Loucy (cell line): ENCODE results near the gene TK1.

Experiments used
- H2AFZ ChIP-seq: fragments of 200-600 bp; sonication (generic); 2 replicates; pipeline ENCODE4 v1.6.0; 2016; ENCODE audit warnings: antibody characterized with exemption, mild to moderate bottlenecking, low read length, moderate library complexity
- H3F3A ChIP-seq: fragments of 200-600 bp; 2 replicates; pipeline ENCODE4 v1.6.0; 2016; ENCODE audit warnings: antibody characterized with exemption, low read depth, mild to moderate bottlenecking
- H3K27me3 ChIP-seq: fragments of 200-600 bp; sonication (generic); 2 replicates; pipeline ENCODE4 v1.6.1; 2014; ENCODE audit warnings: low read length, mild to moderate bottlenecking; ENCODE audit not compliant: insufficient read depth, poor library complexity, severe bottlenecking
- H3K36me3 ChIP-seq: fragments of 200-600 bp; sonication (generic); 2 replicates; pipeline ENCODE4 v1.6.1; 2016; ENCODE audit warnings: low read length; ENCODE audit not compliant: insufficient read depth
- H3K4me1 ChIP-seq: fragments of 200-600 bp; sonication (generic); 2 replicates; pipeline ENCODE4 v1.5.1; 2014; ENCODE audit warnings: low read length, mild to moderate bottlenecking; ENCODE audit not compliant: insufficient read depth, poor library complexity, severe bottlenecking
- H3K4me2 ChIP-seq: fragments of 200-600 bp; sonication (generic); 2 replicates; pipeline ENCODE4 v1.6.0; 2014; ENCODE audit warnings: antibody characterized with exemption, low read length, low read depth, mild to moderate bottlenecking; ENCODE audit not compliant: poor library complexity, severe bottlenecking
- H3K4me3 ChIP-seq: fragments of 200-600 bp; sonication (generic); 2 replicates; pipeline ENCODE4 v1.5.1; 2014; ENCODE audit warnings: low read length, mild to moderate bottlenecking, mixed read lengths; ENCODE audit not compliant: poor library complexity, severe bottlenecking
- H3K79me2 ChIP-seq: fragments of 200-600 bp; sonication (generic); 2 replicates; pipeline ENCODE4 v1.6.1; 2014; ENCODE audit warnings: low read length; ENCODE audit not compliant: insufficient read depth
- H3K9ac ChIP-seq: fragments of 200-600 bp; sonication (generic); 2 replicates; pipeline ENCODE4 v1.6.0; 2014; ENCODE audit warnings: mild to moderate bottlenecking, low read depth, low read length, moderate library complexity; ENCODE audit not compliant: poor library complexity, severe bottlenecking
- H3K9me2 ChIP-seq: fragments of 200-600 bp; sonication (generic); replicated peaks from 2 replicates; pipeline ENCODE4 v1.6.1; 2016; ENCODE audit warnings: low read depth, low read length, mixed read lengths
- H3K9me3 ChIP-seq: fragments of 200-600 bp; sonication (generic); 2 replicates; pipeline ENCODE4 v1.6.1; 2014; ENCODE audit warnings: mild to moderate bottlenecking, antibody characterized with exemption, low read length, low read depth; ENCODE audit not compliant: insufficient read depth
- H4K20me1 ChIP-seq: fragments of 200-600 bp; sonication (generic); 2 replicates; pipeline ENCODE4 v1.6.0; 2014; ENCODE audit warnings: antibody characterized with exemption, low read length, mild to moderate bottlenecking; ENCODE audit not compliant: insufficient read depth, poor library complexity, severe bottlenecking
- CTCF ChIP-seq: fragments of 200-600 bp; sonication (generic); conservative IDR thresholded peaks from 2 replicates; pipeline ENCODE4 v1.5.1; 2014; ENCODE audit warnings: mild to moderate bottlenecking, antibody characterized with exemption, low read length
- EZH2phosphoT487 ChIP-seq: fragments of 200-600 bp; IDR thresholded peaks from 2 replicates; pipeline ENCODE4 v1.6.1; 2018; ENCODE audit warnings: antibody characterized with exemption, mild to moderate bottlenecking, moderate library complexity, borderline replicate concordance

The TK1 gene

GRCh38 chr17:78138204-78139060, 48.4 kb downstream of the TK1 start:
- Histone ChIP-seq H3K4me3 (no peak overlapping the region), H3K9me2 (no peaks in the 10 kb centered on the region), H3K27me3 (no peaks in the 10 kb centered on the region), H3K79me2 (peaks cover 29% of the 10 kb centered on the region; the same call in 1 of the 2 replicates), H3K36me3 (peaks cover 27% of the 10 kb centered on the region; the same call in 1 of the 2 replicates), H3K4me2 (no peak overlapping the region), H3K4me1 (peaks cover 8% of the 10 kb centered on the region), H3F3A (peaks cover 3% of the 10 kb centered on the region; the same call in 1 of the 2 replicates), H2AFZ (no peak overlapping the region), H3K9ac (no peak overlapping the region), H4K20me1 (peaks cover 55% of the 10 kb centered on the region), H3K9me3 (no peaks in the 10 kb centered on the region)
- no peak for TF ChIP-seq CTCF
- TF ChIP-seq EZH2phosphoT487 = no peak

- H3K79me2 ChIP-seq = peaks cover 37% of the 10 kb centered on the region
- no peaks in the 10 kb centered on the region for H3K9me2 ChIP-seq
- H2AFZ ChIP-seq = no peak overlapping the region
- no peak overlapping the region for H3K9ac ChIP-seq
- no peaks in the 10 kb centered on the region for H3K27me3 ChIP-seq
- TF ChIP-seq EZH2phosphoT487 (no peak), CTCF (peak; percentile 62)
- no peak overlapping the region for H3K4me3 ChIP-seq
- peaks cover 17% of the 10 kb centered on the region for H3K4me1 ChIP-seq
- peaks cover 3% of the 10 kb centered on the region; the same call in 1 of the 2 replicates for H3F3A ChIP-seq
- no peak overlapping the region for H3K4me2 ChIP-seq
- no peaks in the 10 kb centered on the region for H3K9me3 ChIP-seq
- H3K36me3 ChIP-seq = peaks cover 35% of the 10 kb centered on the region; the same call in 1 of the 2 replicates
- H4K20me1 ChIP-seq = peaks cover 63% of the 10 kb centered on the region
Observed at GRCh38 chr17:78137392-78138203, 49.3 kb downstream of the TK1 start.

- Histone ChIP-seq H3K9ac (no peak overlapping the region), H3K4me3 (no peak overlapping the region), H3K9me3 (no peaks in the 10 kb centered on the region), H3F3A (peaks cover 3% of the 10 kb centered on the region; the same call in 1 of the 2 replicates), H2AFZ (no peak overlapping the region), H3K9me2 (no peaks in the 10 kb centered on the region), H3K4me2 (no peak overlapping the region), H3K4me1 (peaks cover 19% of the 10 kb centered on the region), H3K36me3 (peaks cover 36% of the 10 kb centered on the region; the same call in 1 of the 2 replicates), H3K27me3 (peaks cover 6% of the 10 kb centered on the region), H4K20me1 (peaks cover 64% of the 10 kb centered on the region), H3K79me2 (peaks cover 54% of the 10 kb centered on the region)
- TF ChIP-seq CTCF = no peak
- TF ChIP-seq EZH2phosphoT487 = no peak
Observed at GRCh38 chr17:78135858-78136500, 50.9 kb downstream of the TK1 start.
